GM12874 (cell line): Measurements from ENCODE around the gene HUNK.

Experiments used
- CTCF ChIP-seq: IDR thresholded peaks from 2 replicates; pipeline ENCODE4 v1.5.1; 2011; ENCODE audit warnings: low read depth, mild to moderate bottlenecking, control low read depth, low read length, moderate library complexity; ENCODE audit not compliant: insufficient read depth

Gene HUNK

GRCh38 chr21:31985398-31985797, 112.6 kb downstream of the HUNK start:
- TF ChIP-seq CTCF, result no peak

- TF ChIP-seq CTCF, result no peak
These were observed 113.4 kb downstream of the HUNK start for GRCh38 chr21:31986035-31986856.

GRCh38 chr21:31987696-31988095, 114.9 kb downstream of the HUNK start:
- no peak for TF ChIP-seq CTCF

- TF ChIP-seq CTCF, result no peak
These were observed 115.9 kb downstream of the HUNK start for GRCh38 chr21:31988492-31989290.

GRCh38 chr21:31991356-31992331, 118.8 kb downstream of the HUNK start:
- no peak for TF ChIP-seq CTCF

GRCh38 chr21:31992391-31992790, 119.6 kb downstream of the HUNK start:
- TF ChIP-seq CTCF, result no peak
